K562 (cell line): ENCODE measurements around the gene ZNF45. TPM values are rescaled to one million over a fixed set of nuclear protein-coding genes. Genes with fewer than 3 reads are reported as not detected.
A peak's percentile ranks its signal among the peaks of the same experiment; 100 is the strongest.

ENCODE experiments used
- ADNP ChIP-seq: fragments of 200-800 bp; sonication (Bioruptor generic); IDR thresholded peaks from 2 replicates; pipeline ENCODE4 v1.6.1; 2016; ENCODE audit warnings: missing genetic modification characterization, missing compliant biosample characterization
- CHAMP1 ChIP-seq: fragments of 450-650 bp; IDR thresholded peaks from 2 replicates; pipeline ENCODE4 v1.6.1; 2016; ENCODE audit warnings: mild to moderate bottlenecking
- ETV6 ChIP-seq, 3 experiments: fragments of 150-350 bp in 1 of 3; sonication (generic) in 1 of 3; formaldehyde crosslinking in 1 of 3; IDR thresholded peaks; 2 replicates each; pipeline versions ENCODE4 v1.6.1 to v1.8.0; 2014 to 2022; ENCODE audit warnings: borderline replicate concordance in 2 of 3, low read depth in 2 of 3, antibody characterized with exemption in 1 of 3, low read length in 1 of 3, mild to moderate bottlenecking in 1 of 3, missing genetic modification reagents in 1 of 3
- GABPB2 ChIP-seq: fragments of 250-450 bp; sonication (Bioruptor Pico); conservative IDR thresholded peaks from 2 replicates; pipeline ENCODE4 v1.5.1; 2021; ENCODE audit warnings: mild to moderate bottlenecking
- JUNB ChIP-seq: fragments of 450-650 bp; formaldehyde crosslinking; conservative IDR thresholded peaks from 2 replicates; pipeline ENCODE4 v1.4.0; 2020; ENCODE audit warnings: mild to moderate bottlenecking
- NELFE ChIP-seq: IDR thresholded peaks from 2 replicates; pipeline ENCODE4 v1.6.1; 2011; ENCODE audit warnings: mild to moderate bottlenecking; ENCODE audit not compliant: insufficient read depth, insufficient read length
- NFIX ChIP-seq: fragments of 250-450 bp; sonication (Bioruptor Pico); IDR thresholded peaks from 2 replicates; pipeline ENCODE4 v1.4.0; 2020; ENCODE audit warnings: low read depth, mild to moderate bottlenecking, moderate library complexity
- NR2C1 ChIP-seq, 2 experiments: fragments of 450-650 bp; IDR thresholded peaks; 2 replicates each; pipeline ENCODE4 v1.6.1; 2017; ENCODE audit warnings: mild to moderate bottlenecking in 2 of 2, antibody characterized with exemption in 1 of 2, inconsistent platforms in 1 of 2, missing compliant biosample characterization in 1 of 2, missing genetic modification characterization in 1 of 2
- PPARD ChIP-seq: fragments of 250-450 bp; sonication (Bioruptor Pico); IDR thresholded peaks from 2 replicates; pipeline ENCODE4 v1.8.0; 2022; ENCODE audit warnings: inconsistent platforms, mild to moderate bottlenecking, moderate library complexity
- SMARCE1 ChIP-seq: fragments of 450-650 bp; IDR thresholded peaks from 2 replicates; pipeline ENCODE4 v1.7.1; 2016; ENCODE audit warnings: mild to moderate bottlenecking
- SNRNP70 ChIP-seq: fragments of 200-400 bp; formaldehyde crosslinking; optimal IDR thresholded peaks from 2 replicates; pipeline ENCODE3; 2017; ENCODE audit warnings: low read depth, low read length
- TBL1XR1 ChIP-seq, 2 experiments: IDR thresholded peaks; 2 replicates each; pipeline ENCODE4 v1.6.1; 2012; ENCODE audit warnings: improper control_type of control experiment in 2 of 2, low read length in 2 of 2, mild to moderate bottlenecking in 1 of 2
- TEAD4 ChIP-seq, 2 experiments: sonication (generic) in 1 of 2; formaldehyde crosslinking in 1 of 2; IDR thresholded peaks; 2 replicates each; pipeline versions ENCODE4 v1.6.1 to v1.8.0; 2012 to 2022; ENCODE audit warnings: borderline replicate concordance in 1 of 2, inconsistent platforms in 1 of 2, low read length in 1 of 2, mild to moderate bottlenecking in 1 of 2, missing genetic modification reagents in 1 of 2
- THRAP3 ChIP-seq: fragments of 450-650 bp; IDR thresholded peaks from 2 replicates; pipeline ENCODE4 v1.6.1; 2016; ENCODE audit warnings: mild to moderate bottlenecking, inconsistent platforms, borderline replicate concordance
- TRIM28 ChIP-seq: fragments of 450-650 bp; IDR thresholded peaks from 2 replicates; pipeline ENCODE4 v1.6.1; 2017
- ZBTB11 ChIP-seq, 3 experiments: fragments of 200-800 bp in 1 of 3; fragments of 250-450 bp in 1 of 3; fragments of 450-650 bp in 1 of 3; sonication (Bioruptor Pico) in 1 of 3; sonication (Bioruptor generic) in 1 of 3; formaldehyde crosslinking in 1 of 3; IDR thresholded peaks; 2 replicates each; pipeline versions ENCODE4 v1.6.1 to v1.8.0; 2016 to 2022; ENCODE audit warnings: mild to moderate bottlenecking in 2 of 3, missing genetic modification characterization in 2 of 3, missing compliant biosample characterization in 1 of 3, moderate library complexity in 1 of 3
- ZNF274 ChIP-seq: IDR thresholded peaks from 2 replicates; pipeline ENCODE4 v1.6.1; 2011; ENCODE audit warnings: low read depth, mild to moderate bottlenecking, low read length, moderate library complexity, borderline replicate concordance
- ZNF766 ChIP-seq: fragments of 200-800 bp; sonication (Bioruptor generic); conservative IDR thresholded peaks from 2 replicates; pipeline ENCODE4 v1.6.1; 2016; ENCODE audit warnings: missing genetic modification characterization, missing compliant biosample characterization
- polyA plus RNA-seq, 8 experiments: library from polyadenylated mRNA; depleted of rRNA in 4 of 8; stranded (reverse) in 5 of 8; unstranded in 3 of 8; fragments of >200 nt; fragmentation: Nextera tagmentation in 2 of 8; fragmentation: Illumina TruSeq in 1 of 8; extraction: Ambion mirVana in 2 of 8; extraction: Trizol in 1 of 8; gene quantifications; 2 replicates each; pipeline versions ENCODE4 v1.2.1 to v1.2.3, GENCODE V29; 2011 to 2014; ENCODE audit warnings: inconsistent platforms in 1 of 8, missing spikeins in 1 of 8
- total RNA-seq, 7 experiments: library from RNA; depleted of rRNA in 6 of 7; stranded (reverse); fragments of >200 nt in 6 of 7; fragmentation: Illumina TruSeq in 2 of 7; extraction: Trizol in 2 of 7; gene quantifications; 2 replicates each; pipeline versions ENCODE4 v1.2.1 to v1.2.3, GENCODE V29; 2011 to 2021; ENCODE audit warnings: low replicate concordance in 1 of 7

Gene ZNF45
- total and polyA plus RNA-seq, 9 of the 15 experiments (the other 6 are each of a cell fraction or from before 2014, with no cell fraction given): 2.6 to 10.6 (median 9.4) TPM

GRCh38 chr19:43950834-43951645 is 16.0 kb upstream of the ZNF45 start, which contains the start of gene ZNF221 (continued):
- TF ChIP-seq CHAMP1 (peak; percentile 93), SMARCE1 (no peak), TBL1XR1 (IDR thresholded peaks at IDR 0.05; ENCODE audit: low read length in 2 of 2) (no peak; a peak in 1 of 4 replicates), GABPB2 (CRISPR knock-in tag) (no peak), THRAP3 (no peak), ZNF274 (no peak), NR2C1 (IDR thresholded peaks at IDR 0.05) (peak; percentile 85), NR2C1 (tag; IDR thresholded peaks at IDR 0.05) (peak; percentile 92), ZNF766 (CRISPR knock-in tag) (peak; percentile 77; the same call in 1 of the 2 replicates), PPARD (no peak), NFIX (no peak), TRIM28 (0 out of 2 replicates have a peak, but pooled peaks have one; percentile 19), ADNP (tag) (no peak), ETV6 (IDR thresholded peaks at IDR 0.05; ENCODE audit: borderline replicate concordance in 1 of 2, low read depth in 2 of 2, low read length in 1 of 2) (no peak), ETV6 (CRISPR knock-in tag; IDR thresholded peaks at IDR 0.05; ENCODE audit: borderline replicate concordance) (no peak), JUNB (CRISPR knock-in tag) (no peak), ZBTB11 (CRISPR knock-in tag; IDR thresholded peaks at IDR 0.05) (peak in 1 of 3 experiments; percentile 92; a peak in 2 of 6 replicates), SNRNP70 (no peak), NELFE (no peak), TEAD4 (IDR thresholded peaks at IDR 0.05; ENCODE audit: low read length) (peak; percentile 60), TEAD4 (CRISPR knock-in tag; IDR thresholded peaks at IDR 0.05; ENCODE audit: borderline replicate concordance) (no peak)
